ENCODE results near the gene MLXIP. TPM values are rescaled to one million over a fixed set of nuclear protein-coding genes. Genes with fewer than 3 reads are reported as not detected.

The MLXIP gene
- polyA plus RNA-seq, 1 donor from 2014 or later = 9.2 TPM

DNA sequence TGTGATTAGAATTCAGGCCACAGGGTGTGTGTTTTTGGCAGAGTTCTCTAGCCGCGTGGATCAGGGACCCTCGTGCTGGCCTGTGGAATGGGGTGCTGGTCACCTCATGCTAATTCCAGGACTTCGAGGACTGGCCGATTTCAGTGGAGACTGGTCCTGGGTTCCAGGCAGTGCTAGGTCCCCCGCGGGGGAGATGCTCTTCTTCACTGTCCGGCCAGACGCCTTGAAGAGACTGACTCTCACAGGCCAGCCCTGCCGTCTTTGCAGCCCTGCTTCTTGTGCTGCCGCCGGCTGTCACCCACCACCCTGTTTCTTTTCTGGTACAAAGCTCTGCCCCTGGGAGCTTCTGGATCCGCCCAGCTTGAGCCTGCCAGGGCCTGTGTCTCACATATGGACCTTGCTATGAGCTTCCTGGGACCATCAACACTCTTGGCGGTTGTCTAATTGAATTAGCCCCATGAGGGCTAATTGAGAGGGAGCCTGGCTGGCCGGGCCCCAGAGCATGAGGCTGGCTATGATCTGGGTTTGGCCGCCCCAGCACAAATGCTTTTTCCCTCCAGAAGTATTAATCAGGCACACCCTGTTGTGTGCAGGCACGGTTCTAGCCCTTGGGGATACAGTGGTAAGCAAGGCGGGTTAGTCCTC, 8.2 kb downstream of the MLXIP start:
- no peaks in the 10 kb centered on the region for H3K9me3 ChIP-seq (ENCODE audit: low read length)
- no peak overlapping the region for H3K4me2 ChIP-seq (ENCODE audit: low read length)
- no peak overlapping the region for H3K27ac ChIP-seq (ENCODE audit: low read length)
- H4K20me1 ChIP-seq (ENCODE audit: insufficient read depth) = no peaks in the 10 kb centered on the region
- H3K9me2 ChIP-seq (ENCODE audit: insufficient read depth, low read length) = no peaks in the 10 kb centered on the region
- H3F3A ChIP-seq (ENCODE audit: insufficient read depth, low read length, poor library complexity, severe bottlenecking) = no peaks in the 10 kb centered on the region
- peaks cover 11% of the 10 kb centered on the region for H3K79me2 ChIP-seq (replicated peaks; ENCODE audit: insufficient read depth, low read length)
- TF ChIP-seq POLR2AphosphoS5 (IDR thresholded peaks at IDR 0.05) = no peak
- no peak for TF ChIP-seq TAF1 (IDR thresholded peaks at IDR 0.05; ENCODE audit: low read depth)
- TF ChIP-seq EZH2 (IDR thresholded peaks at IDR 0.05; ENCODE audit: borderline replicate concordance, insufficient read depth, low read length, poor library complexity, severe bottlenecking) = no peak
- TF ChIP-seq EP300 (conservative IDR thresholded peaks at IDR 0.05; ENCODE audit: poor library complexity, severe bottlenecking) = no peak
- TF ChIP-seq, protein P1, sequence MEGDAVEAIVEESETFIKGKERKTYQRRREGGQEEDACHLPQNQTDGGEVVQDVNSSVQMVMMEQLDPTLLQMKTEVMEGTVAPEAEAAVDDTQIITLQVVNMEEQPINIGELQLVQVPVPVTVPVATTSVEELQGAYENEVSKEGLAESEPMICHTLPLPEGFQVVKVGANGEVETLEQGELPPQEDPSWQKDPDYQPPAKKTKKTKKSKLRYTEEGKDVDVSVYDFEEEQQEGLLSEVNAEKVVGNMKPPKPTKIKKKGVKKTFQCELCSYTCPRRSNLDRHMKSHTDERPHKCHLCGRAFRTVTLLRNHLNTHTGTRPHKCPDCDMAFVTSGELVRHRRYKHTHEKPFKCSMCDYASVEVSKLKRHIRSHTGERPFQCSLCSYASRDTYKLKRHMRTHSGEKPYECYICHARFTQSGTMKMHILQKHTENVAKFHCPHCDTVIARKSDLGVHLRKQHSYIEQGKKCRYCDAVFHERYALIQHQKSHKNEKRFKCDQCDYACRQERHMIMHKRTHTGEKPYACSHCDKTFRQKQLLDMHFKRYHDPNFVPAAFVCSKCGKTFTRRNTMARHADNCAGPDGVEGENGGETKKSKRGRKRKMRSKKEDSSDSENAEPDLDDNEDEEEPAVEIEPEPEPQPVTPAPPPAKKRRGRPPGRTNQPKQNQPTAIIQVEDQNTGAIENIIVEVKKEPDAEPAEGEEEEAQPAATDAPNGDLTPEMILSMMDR (IDR thresholded peaks at IDR 0.05; ENCODE audit: poor library complexity, severe bottlenecking) = no peak
- no peak for TF ChIP-seq MXI1 (conservative IDR thresholded peaks at IDR 0.05; ENCODE audit: poor library complexity, severe bottlenecking)
- no peak for TF ChIP-seq SMC3 (conservative IDR thresholded peaks at IDR 0.05; ENCODE audit: poor library complexity)
- TF ChIP-seq RAD21 (conservative IDR thresholded peaks at IDR 0.05) = no peak
- TF ChIP-seq, protein P2, sequence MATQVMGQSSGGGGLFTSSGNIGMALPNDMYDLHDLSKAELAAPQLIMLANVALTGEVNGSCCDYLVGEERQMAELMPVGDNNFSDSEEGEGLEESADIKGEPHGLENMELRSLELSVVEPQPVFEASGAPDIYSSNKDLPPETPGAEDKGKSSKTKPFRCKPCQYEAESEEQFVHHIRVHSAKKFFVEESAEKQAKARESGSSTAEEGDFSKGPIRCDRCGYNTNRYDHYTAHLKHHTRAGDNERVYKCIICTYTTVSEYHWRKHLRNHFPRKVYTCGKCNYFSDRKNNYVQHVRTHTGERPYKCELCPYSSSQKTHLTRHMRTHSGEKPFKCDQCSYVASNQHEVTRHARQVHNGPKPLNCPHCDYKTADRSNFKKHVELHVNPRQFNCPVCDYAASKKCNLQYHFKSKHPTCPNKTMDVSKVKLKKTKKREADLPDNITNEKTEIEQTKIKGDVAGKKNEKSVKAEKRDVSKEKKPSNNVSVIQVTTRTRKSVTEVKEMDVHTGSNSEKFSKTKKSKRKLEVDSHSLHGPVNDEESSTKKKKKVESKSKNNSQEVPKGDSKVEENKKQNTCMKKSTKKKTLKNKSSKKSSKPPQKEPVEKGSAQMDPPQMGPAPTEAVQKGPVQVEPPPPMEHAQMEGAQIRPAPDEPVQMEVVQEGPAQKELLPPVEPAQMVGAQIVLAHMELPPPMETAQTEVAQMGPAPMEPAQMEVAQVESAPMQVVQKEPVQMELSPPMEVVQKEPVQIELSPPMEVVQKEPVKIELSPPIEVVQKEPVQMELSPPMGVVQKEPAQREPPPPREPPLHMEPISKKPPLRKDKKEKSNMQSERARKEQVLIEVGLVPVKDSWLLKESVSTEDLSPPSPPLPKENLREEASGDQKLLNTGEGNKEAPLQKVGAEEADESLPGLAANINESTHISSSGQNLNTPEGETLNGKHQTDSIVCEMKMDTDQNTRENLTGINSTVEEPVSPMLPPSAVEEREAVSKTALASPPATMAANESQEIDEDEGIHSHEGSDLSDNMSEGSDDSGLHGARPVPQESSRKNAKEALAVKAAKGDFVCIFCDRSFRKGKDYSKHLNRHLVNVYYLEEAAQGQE (IDR thresholded peaks at IDR 0.05; ENCODE audit: borderline replicate concordance) = no peak
- H3K9ac ChIP-seq (ENCODE audit: low read length) = no peak overlapping the region
- no peak overlapping the region for H2AFZ ChIP-seq (ENCODE audit: low read depth, low read length)
- H3K4me3 ChIP-seq (ENCODE audit: low read length) = no peak overlapping the region
- H3K27me3 ChIP-seq (ENCODE audit: insufficient read depth, low read depth, low read length) = no peaks in the 10 kb centered on the region
- H3K36me3 ChIP-seq (ENCODE audit: insufficient read depth, low read length) = no peaks in the 10 kb centered on the region

DNA sequence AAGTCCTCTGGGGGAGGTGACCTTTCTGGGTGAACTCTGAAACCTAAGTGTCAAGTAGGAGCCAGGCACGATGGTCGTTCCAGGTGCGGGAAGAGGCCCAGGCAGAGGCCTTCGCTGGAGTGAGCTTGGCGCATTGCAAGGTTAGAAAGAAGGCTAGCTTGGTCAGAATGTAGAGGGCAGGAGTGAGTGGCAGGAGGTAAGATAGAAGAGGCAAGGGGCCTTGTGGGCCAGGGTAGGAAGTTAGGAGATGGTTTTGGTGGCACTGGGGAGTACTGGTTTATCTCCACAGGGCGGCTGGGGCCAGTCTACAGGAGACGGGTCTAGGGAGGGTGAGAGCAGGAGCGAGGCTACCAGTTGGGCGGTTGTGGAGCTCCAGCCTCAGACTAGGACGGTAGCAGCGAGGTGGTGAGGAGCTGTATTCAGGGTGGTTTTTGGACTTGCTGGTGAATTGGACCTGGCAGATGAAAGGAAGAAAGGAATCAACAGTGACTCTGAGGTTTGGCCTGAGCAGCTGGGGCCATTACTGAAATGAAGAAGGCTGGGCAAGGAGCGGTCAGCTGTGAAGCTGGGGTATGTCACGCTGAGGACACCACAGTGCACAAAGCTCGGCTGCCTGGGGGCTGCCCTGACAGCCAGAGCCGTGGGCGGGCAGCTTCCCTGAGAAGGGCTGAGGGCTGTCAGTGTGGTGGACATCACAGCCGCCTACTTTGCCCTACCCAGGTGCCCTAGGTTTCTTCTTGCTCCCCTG, 9.0 kb downstream of the MLXIP start:
- Histone ChIP-seq H3K4me2 (ENCODE audit: low read length) (no peak overlapping the region), H3K9ac (ENCODE audit: low read length) (no peak overlapping the region), H2AFZ (ENCODE audit: low read depth, low read length) (no peak overlapping the region), H4K20me1 (ENCODE audit: insufficient read depth) (no peaks in the 10 kb centered on the region), H3F3A (ENCODE audit: insufficient read depth, low read length, poor library complexity, severe bottlenecking) (no peaks in the 10 kb centered on the region), H3K9me3 (ENCODE audit: low read length) (no peaks in the 10 kb centered on the region), H3K79me2 (replicated peaks; ENCODE audit: insufficient read depth, low read length) (peaks cover 8% of the 10 kb centered on the region), H3K36me3 (ENCODE audit: insufficient read depth, low read length) (no peaks in the 10 kb centered on the region), H3K27ac (ENCODE audit: low read length) (no peak overlapping the region), H3K9me2 (ENCODE audit: insufficient read depth, low read length) (no peaks in the 10 kb centered on the region), H3K4me3 (ENCODE audit: low read length) (no peak overlapping the region), H3K27me3 (ENCODE audit: insufficient read depth, low read depth, low read length) (no peaks in the 10 kb centered on the region)
- TF ChIP-seq, protein P2 (IDR thresholded peaks at IDR 0.05; ENCODE audit: borderline replicate concordance) = no peak
- TF ChIP-seq POLR2AphosphoS5 (IDR thresholded peaks at IDR 0.05) (no peak), SMC3 (conservative IDR thresholded peaks at IDR 0.05; ENCODE audit: poor library complexity) (no peak), EP300 (conservative IDR thresholded peaks at IDR 0.05; ENCODE audit: poor library complexity, severe bottlenecking) (no peak), TAF1 (IDR thresholded peaks at IDR 0.05; ENCODE audit: low read depth) (no peak), RAD21 (conservative IDR thresholded peaks at IDR 0.05) (no peak), MXI1 (conservative IDR thresholded peaks at IDR 0.05; ENCODE audit: poor library complexity, severe bottlenecking) (no peak), EZH2 (IDR thresholded peaks at IDR 0.05; ENCODE audit: borderline replicate concordance, insufficient read depth, low read length, poor library complexity, severe bottlenecking) (no peak)
- TF ChIP-seq, protein P1 (IDR thresholded peaks at IDR 0.05; ENCODE audit: poor library complexity, severe bottlenecking) = no peak

Data from neural cell (in vitro differentiated cells).